Osteocyte (in vitro differentiated cells): ENCODE data around the gene CDK6. TPM values are rescaled to one million over a fixed set of nuclear protein-coding genes. Genes with fewer than 3 reads are reported as not detected.

Experiments
- DNase-seq: peaks from one replicate; pipeline ENCODE4 v3.0.0; 2021; ENCODE audit warnings: mixed read lengths; ENCODE audit not compliant: unreplicated experiment; ENCODE audit errors: extremely low spot score
- H3K27ac Mint-ChIP-seq: one replicate; pipeline ENCODE4 v1.8.0; 2021; ENCODE audit warnings: mild to moderate bottlenecking, mixed read lengths; ENCODE audit not compliant: unreplicated experiment
- H3K27me3 Mint-ChIP-seq: one replicate; pipeline ENCODE4 v1.8.0; 2021; ENCODE audit warnings: mixed read lengths; ENCODE audit not compliant: unreplicated experiment
- H3K36me3 Mint-ChIP-seq: one replicate; pipeline ENCODE4 v1.8.0; 2021; ENCODE audit warnings: mixed read lengths; ENCODE audit not compliant: unreplicated experiment
- H3K4me1 Mint-ChIP-seq: one replicate; pipeline ENCODE4 v1.8.0; 2021; ENCODE audit warnings: mixed read lengths; ENCODE audit not compliant: unreplicated experiment
- H3K4me3 Mint-ChIP-seq: one replicate; pipeline ENCODE4 v1.8.0; 2021; ENCODE audit warnings: mild to moderate bottlenecking, moderate library complexity, mixed read lengths; ENCODE audit not compliant: unreplicated experiment
- H3K9me3 Mint-ChIP-seq: one replicate; pipeline ENCODE4 v1.8.0; 2021; ENCODE audit warnings: mixed read lengths; ENCODE audit not compliant: unreplicated experiment
- CTCF ChIP-seq: fragments of 200-600 bp; sonication (generic); IDR thresholded peaks from 2 replicates; pipeline ENCODE4 v1.5.0; 2021; ENCODE audit warnings: antibody characterized with exemption, mild to moderate bottlenecking, moderate library complexity
- total RNA-seq: library from RNA; stranded (reverse); gene quantifications from 2 replicates; pipeline ENCODE4 v1.2.1, GENCODE V29; 2021

Gene CDK6
- total RNA-seq, 1 donor from 2014 or later, result 53.6 TPM

DNA sequence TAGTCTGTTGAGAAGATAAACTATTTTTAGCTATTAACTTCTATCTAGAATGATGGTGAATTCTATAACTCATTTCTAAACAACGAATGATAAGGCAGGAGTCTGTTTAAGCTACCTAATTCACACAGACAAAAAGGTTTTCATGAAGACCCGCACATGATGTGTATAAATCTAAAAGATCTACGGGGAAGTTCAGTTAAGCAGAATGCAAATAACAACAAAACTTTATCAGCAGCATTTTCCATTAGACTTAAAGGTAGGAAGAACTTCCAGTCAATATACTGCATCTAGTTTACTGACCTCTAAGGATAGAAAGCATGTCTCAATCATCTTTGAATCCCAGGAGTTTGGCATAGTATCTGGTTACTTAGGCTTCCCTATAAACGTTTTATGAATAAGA, 62.6 kb downstream of the CDK6 start:
- Mint-ChIP-seq H3K4me3 (no peak overlapping the region), H3K27ac (no peak overlapping the region), H3K27me3 (no peaks in the 10 kb centered on the region), H3K9me3 (no peaks in the 10 kb centered on the region), H3K4me1 (peaks cover 8% of the 10 kb centered on the region), H3K36me3 (peaks cover 16% of the 10 kb centered on the region)
- TF ChIP-seq CTCF, result no peak
- DNase-seq, result no peak

GRCh38 chr7:92769844-92770243, 66.5 kb downstream of the CDK6 start:
- Mint-ChIP-seq H3K9me3 (no peaks in the 10 kb centered on the region), H3K27ac (no peak overlapping the region), H3K27me3 (no peaks in the 10 kb centered on the region)

DNA sequence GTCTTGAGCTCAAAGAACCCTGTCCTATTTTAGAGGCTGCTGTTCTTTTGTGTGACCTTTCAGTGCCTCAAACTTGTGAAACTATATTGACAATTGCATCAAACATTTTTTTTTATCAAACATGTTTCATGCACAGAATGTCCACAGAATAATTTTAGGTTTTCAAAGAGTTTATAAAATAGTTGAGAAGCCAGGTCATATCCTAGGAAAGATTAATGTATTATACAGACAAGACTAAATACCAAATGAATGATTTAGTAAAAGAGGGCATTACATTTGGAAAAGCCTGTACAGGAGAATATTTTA, 67.0 kb downstream of the CDK6 start:
- H3K9me3 Mint-ChIP-seq, result no peaks in the 10 kb centered on the region
- H3K27me3 Mint-ChIP-seq, result no peaks in the 10 kb centered on the region
- no peak for DNase-seq
- H3K4me1 Mint-ChIP-seq, result peaks cover 52% of the 10 kb centered on the region
- no peak for TF ChIP-seq CTCF
- no peak overlapping the region for H3K4me3 Mint-ChIP-seq
- H3K36me3 Mint-ChIP-seq, result peaks cover 5% of the 10 kb centered on the region
- no peak overlapping the region for H3K27ac Mint-ChIP-seq

More at GRCh38 chr7:92769844-92770243, 66.5 kb downstream of the CDK6 start:
- no peak for TF ChIP-seq CTCF
- Mint-ChIP-seq H3K4me1 (peaks cover 47% of the 10 kb centered on the region), H3K36me3 (peaks cover 9% of the 10 kb centered on the region), H3K4me3 (no peak overlapping the region)
- no peak for DNase-seq

- Mint-ChIP-seq H3K27me3 (no peaks in the 10 kb centered on the region), H3K27ac (peak overlapping the region; percentile 95), H3K36me3 (peaks cover 1% of the 10 kb centered on the region), H3K9me3 (no peaks in the 10 kb centered on the region), H3K4me1 (peaks cover 58% of the 10 kb centered on the region), H3K4me3 (no peak overlapping the region)
- TF ChIP-seq CTCF, result no peak
- DNase-seq, result no peak
Measured at GRCh38 chr7:92768501-92769393, 67.6 kb downstream of the CDK6 start.

GRCh38 chr7:92767437-92767836, 68.9 kb downstream of the CDK6 start:
- Mint-ChIP-seq H3K36me3 (no peaks in the 10 kb centered on the region), H3K27ac (peak overlapping the region; percentile 95), H3K4me1 (peaks cover 68% of the 10 kb centered on the region), H3K4me3 (no peak overlapping the region), H3K9me3 (no peaks in the 10 kb centered on the region), H3K27me3 (no peaks in the 10 kb centered on the region)
- DNase-seq, result no peak
- TF ChIP-seq CTCF, result peak; percentile 19
